ENCODE results near the gene PLOD1.
"Not testable (repeated sequence)": the region's sequence is repeated elsewhere in the genome, so short reads cannot be mapped to it uniquely, and the experiment has no call there.

The PLOD1 gene

GRCh38 chr1:11912482-11913216 is 21.9 kb upstream of the PLOD1 start:
- not testable (repeated sequence) for DNase-seq (ENCODE audit: low read depth)

GRCh38 chr1:11913291-11913690 is 21.2 kb upstream of the PLOD1 start:
- peak; percentile 35 for DNase-seq (ENCODE audit: low read depth)

GRCh38 chr1:11914024-11914423 is 20.5 kb upstream of the PLOD1 start:
- DNase-seq (ENCODE audit: low read depth) = no peak

- DNase-seq (ENCODE audit: low read depth) = peak; percentile 89
These were observed 15.6 kb upstream of the PLOD1 start for GRCh38 chr1:11918799-11919519.

DNA sequence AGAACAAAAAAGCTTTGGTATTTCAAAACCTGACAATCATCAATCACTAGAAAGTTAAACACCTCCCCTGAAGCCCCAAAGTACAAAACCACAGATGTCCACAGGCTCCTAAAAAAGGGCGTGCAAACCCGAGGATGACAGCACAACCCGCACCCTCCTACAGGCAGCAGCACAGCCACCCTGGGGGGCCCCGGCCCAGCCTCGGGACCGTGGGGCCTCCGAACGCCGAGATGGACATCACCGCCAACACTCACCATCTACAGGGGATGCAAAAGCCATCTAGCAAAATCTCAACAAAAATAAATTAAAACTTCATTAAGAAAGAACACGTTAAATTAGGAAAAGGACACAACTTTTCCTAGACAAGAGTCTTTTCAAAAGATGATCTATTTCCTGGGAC is 14.9 kb upstream of the PLOD1 start:
- no peak for DNase-seq (ENCODE audit: low read depth)

DNA sequence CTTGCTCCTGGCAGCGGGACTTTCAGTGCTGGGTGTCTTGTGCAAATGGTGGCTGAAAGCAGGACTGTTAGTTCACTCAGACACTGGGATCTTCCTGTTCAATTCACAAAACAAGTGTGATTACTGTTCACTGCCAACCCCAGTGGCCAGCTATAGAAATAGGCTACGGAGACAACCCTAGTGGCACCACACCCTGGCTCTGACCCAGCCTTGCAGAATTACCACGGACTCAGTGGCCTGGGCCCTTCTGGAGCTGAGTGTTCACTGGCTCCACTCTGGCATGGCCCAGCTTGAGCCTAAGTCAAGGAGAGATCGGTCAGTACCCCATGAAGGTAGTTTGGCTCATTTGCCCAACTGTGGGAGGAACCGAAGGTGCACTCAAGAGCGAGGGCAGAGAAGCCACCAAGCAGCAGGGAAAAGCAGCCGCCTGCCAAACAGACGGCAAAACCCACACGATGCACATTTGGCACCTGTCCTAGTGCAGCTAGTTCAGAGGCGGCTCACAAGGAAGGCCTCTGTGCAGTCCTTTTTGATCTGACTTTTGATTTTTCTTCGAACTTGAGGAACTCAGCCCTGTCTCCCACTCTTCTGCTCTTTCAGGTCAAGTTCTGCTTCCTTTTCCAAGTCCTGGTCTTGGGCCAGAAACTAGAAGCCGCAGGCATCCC is 14.1 kb upstream of the PLOD1 start:
- no peak for DNase-seq (ENCODE audit: low read depth)

GRCh38 chr1:11921022-11921421 is 13.5 kb upstream of the PLOD1 start:
- no peak for DNase-seq (ENCODE audit: low read depth)

DNA sequence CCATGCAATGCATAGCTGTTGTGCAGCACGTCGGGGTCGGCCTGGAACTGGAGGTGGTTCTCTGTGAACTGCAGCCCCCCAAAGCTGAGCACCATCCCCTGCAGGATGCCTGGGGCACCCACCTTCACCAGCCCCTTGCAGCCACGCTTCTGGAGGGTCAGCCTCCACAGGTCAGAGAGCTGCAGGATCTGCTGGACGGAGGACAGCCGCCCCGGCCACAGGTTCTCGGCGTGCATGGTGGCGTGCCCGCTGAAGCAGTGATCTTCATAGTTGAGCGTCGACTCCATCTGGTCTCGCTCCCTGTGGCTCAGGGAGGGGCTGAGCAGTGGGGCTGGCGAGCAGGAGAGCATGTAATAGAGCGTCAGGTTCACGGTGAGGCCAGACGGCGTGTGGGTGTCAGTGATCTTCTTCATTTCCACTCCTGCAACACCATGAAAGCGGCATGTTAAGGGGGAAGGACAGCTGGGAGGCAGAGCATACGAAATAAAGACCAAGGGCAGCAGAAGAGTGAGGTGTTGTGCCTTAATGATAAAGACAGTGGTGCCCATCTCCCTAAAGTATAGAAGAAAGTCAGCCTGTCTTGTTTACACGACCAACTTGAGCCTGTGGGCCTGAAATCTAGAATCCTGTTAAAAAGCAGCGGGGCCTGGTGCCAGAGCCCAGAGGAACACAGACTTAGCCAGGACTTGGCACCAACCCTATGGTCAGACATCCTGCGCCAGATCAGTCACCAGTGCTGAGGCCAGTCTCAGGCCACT is 11.3 kb upstream of the PLOD1 start:
- no peak for DNase-seq (ENCODE audit: low read depth)

DNA sequence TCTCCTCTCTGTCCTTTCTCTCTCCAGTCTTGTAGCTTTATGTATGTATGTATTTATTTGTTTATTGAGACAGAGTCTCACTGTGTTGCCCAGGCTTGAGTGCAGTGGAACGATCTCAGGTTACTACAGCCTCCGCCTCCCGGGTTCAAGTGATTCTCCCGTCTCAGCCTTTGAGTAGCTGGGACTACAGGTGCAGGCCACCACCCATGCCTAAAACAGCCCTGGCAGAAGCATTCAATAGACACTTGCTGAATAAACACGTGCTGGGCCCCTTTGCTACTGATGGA is 10.7 kb upstream of the PLOD1 start:
- no peak for DNase-seq (ENCODE audit: low read depth)

DNA sequence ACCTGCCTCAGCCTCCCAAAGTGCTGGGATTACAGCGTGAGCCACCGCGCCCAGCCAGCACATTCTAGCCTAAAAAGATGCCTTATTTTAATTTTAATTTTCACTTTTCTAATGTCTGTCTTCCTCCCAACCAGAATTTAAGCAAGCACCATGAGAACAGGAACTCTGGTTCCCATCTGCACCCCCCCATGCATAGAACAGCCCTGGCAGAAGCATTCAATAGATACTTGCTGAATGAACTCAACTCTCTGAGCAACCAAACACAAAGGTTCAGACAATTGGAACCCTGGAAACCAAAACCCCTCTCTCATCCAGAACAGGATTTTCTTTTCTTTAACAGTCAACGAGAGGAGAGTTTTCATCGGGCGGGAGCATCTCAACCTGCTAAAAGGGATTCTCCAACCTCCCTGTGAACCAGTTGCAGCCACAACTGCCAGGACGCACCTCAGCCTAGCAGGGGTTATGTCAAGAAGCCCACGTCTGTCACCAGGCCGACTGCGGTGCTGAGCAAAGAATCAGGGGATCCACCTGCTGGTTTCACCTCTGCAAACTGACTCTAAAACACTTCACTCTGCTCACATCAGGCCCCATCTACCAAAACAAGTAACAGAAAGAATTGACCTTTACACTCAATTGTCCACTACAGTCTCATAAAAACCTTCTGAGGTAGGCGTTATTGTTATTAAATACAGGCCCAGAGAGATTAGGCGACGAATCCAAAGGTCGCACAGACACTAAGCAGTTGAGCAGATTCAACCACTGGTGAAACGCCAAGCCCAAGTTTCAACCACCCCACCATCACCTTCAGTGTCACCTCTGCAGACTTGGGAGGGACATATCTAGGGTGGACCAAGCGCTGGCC is 10.0 kb upstream of the PLOD1 start:
- peak; percentile 20 for DNase-seq (ENCODE audit: low read depth)

GRCh38 chr1:11925196-11925937 is 9.2 kb upstream of the PLOD1 start:
- not testable (repeated sequence) for DNase-seq (ENCODE audit: low read depth)

- DNase-seq (ENCODE audit: low read depth) = no peak
These were observed 8.6 kb upstream of the PLOD1 start for GRCh38 chr1:11925938-11926292.

DNA sequence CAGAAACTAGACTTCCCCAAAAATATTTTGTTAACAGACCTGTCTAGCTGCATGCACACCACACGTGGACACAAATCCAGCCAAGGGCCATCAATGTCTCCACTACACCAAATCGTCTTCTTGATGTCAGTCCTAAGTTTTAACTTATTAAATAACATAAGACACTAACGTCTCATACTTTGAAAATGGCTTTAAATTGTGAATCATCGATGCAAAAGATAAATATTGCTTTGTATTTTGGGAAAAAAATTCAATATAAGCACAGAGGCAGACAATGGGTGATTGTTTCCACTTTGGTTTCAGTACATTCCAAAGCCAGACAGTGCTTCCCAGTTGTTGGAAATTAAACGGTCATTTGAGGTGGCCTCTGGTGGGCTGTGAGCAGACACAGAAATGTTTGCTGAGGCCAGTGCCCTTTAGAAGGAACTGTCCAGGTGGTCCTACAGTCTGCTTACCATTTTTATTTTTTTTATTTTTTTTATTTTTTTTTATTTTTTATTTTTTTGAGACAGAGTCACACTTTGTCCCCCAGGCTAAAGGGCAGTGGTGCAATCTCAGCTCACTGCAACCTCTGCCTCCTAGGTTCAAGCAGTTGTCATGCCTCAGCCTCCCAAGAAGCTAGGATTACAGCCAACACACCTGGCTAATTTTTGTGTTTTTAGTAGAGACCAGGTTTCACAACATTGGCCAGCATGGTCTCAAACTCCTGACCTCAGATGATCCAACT is 6.5 kb upstream of the PLOD1 start:
- DNase-seq (ENCODE audit: low read depth) = no peak

DNA sequence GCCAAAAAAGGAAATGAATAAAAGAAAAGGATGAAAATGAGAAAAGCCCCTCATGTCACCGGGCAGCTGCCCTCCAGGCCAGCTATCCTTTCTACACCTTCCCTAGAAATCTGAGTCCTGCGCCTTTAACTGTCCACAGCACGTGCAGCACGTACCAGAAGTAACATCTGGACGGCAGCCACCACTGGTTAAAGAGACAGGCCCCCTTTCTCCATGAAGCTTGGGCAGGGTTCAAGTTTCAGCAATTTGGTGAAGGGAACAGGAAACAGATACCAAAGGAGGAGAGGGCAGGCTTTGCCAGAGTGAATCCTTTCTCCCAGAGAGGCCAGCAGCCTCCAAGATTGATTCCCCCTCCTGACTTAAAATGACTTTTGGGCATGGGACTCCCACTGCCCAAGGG is 4.7 kb upstream of the PLOD1 start:
- peak; percentile 88 for DNase-seq (ENCODE audit: low read depth)

- DNase-seq (ENCODE audit: low read depth) = peak; percentile 82
These were observed 3.7 kb upstream of the PLOD1 start for GRCh38 chr1:11930571-11931445.

- no peak for DNase-seq (ENCODE audit: low read depth)
These were observed 2.7 kb upstream of the PLOD1 start for GRCh38 chr1:11931845-11932244.

DNA sequence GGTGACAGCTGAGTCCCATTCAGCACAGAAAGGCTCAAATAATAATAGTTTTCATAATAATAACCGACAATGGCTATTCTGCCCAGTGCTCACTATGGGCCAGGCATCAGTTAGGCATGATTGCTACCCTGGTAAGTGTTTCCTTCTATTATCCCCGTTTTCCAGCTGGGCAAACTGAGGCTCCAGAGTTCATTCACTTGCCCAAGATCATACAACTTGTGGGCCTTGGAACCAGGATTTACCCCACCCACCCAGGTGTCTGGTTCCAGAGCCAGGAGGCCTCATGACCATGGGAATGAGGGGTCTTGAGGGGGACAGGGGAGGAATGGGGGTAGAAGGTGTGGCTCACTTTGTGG is 518 bp downstream of the PLOD1 start:
- DNase-seq (ENCODE audit: low read depth) = no peak

DNA sequence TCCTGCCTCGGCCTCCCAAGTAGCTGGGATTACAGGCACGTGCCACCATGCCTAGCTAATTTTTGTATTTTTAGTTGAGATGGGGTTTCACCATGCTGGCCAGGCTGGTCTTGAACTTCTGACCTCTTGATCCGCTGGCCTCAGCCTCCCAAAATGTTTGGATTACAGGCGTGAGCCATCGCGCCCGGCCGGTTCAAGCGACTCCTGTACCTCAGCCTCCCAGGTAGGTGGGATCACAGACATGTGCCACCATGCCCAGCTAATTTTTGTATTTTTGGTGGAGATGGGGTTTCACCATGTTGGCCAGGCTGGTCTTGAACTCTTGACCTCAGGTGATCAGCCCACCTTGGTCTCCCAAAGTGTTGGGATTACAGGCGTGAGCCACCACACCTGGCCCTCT is 1.2 kb downstream of the PLOD1 start:
- DNase-seq (ENCODE audit: low read depth) = not testable (repeated sequence)

DNA sequence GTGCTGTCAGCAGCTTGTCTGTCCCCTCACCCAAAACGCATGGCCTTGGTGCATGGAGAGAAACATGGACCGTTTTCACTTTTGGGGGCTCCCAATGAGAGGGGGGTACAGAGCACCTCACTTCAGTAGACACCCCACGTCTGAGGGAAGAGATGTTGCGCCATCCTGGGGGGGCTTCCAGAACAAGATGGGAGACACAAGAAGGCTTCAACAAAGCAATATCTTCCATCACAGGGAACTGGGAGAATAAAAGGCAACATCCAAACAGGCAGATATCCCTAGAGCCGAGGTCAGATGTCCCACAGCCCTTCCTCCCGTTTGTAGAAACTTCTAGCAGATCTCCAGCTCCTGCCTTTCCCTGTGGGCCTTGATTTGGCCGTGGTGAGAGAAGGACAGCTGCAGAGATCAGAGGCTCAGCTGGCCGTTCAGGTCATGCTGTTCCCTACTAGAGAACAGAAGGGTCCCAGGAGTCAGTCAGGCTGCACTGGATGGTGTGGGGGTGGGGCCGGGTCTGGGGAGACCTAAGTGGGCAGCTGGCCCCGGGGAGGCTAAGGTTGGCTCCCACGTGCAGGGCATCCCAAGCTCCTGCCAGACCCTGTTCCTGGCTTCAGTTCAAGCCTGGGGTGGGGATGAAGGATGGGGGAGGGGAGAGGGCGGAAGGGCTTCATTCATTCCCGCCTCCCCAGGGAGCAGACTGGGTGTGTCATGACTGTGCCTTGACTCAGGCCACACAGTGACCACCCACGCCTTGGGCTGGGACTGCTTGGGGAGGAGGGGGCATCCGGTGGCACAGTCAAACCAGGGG is 4.4 kb downstream of the PLOD1 start:
- DNase-seq (ENCODE audit: low read depth) = peak; percentile 59

Data from EH (cell line).